Jurkat, Clone E6-1 (cell line): ENCODE measurements around the gene RCAN2.

Experiments
- DNase-seq: peaks from one replicate; pipeline ENCODE4 v3.0.0-alpha.2; 2011; ENCODE audit warnings: low read depth, low spot score
- H3K4me3 ChIP-seq: 2 replicates; pipeline ENCODE4 v1.5.1; 2011; ENCODE audit warnings: mild to moderate bottlenecking, low read length, control low read depth, moderate library complexity

The RCAN2 gene

GRCh38 chr6:46244670-46245069, 246.6 kb downstream of the RCAN2 start:
- DNase-seq, result no peak
- no peak overlapping the region for H3K4me3 ChIP-seq

DNA sequence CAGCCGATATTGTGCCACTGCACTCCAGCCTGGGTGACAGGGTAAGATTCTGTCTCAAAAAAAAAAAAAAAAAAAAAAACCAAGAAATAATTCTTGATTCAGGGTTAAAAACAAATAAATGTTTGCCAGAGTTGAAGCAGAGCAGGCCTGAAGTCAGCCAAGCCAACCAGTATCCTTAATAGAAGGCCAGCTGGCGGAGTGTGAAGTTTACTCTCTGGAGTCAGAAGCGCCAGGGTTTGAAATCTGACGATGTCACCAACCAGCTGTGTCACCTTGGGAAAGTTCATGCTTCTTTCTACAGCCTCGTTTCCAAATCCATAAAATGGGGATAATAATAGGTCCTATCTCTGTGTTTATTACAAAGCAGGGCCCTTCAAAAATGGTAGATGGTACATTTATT, 247.5 kb downstream of the RCAN2 start:
- no peak overlapping the region for H3K4me3 ChIP-seq
- no peak for DNase-seq

- DNase-seq, result no peak
- H3K4me3 ChIP-seq, result no peak overlapping the region
Measured at GRCh38 chr6:46242921-46243320, 248.3 kb downstream of the RCAN2 start.

DNA sequence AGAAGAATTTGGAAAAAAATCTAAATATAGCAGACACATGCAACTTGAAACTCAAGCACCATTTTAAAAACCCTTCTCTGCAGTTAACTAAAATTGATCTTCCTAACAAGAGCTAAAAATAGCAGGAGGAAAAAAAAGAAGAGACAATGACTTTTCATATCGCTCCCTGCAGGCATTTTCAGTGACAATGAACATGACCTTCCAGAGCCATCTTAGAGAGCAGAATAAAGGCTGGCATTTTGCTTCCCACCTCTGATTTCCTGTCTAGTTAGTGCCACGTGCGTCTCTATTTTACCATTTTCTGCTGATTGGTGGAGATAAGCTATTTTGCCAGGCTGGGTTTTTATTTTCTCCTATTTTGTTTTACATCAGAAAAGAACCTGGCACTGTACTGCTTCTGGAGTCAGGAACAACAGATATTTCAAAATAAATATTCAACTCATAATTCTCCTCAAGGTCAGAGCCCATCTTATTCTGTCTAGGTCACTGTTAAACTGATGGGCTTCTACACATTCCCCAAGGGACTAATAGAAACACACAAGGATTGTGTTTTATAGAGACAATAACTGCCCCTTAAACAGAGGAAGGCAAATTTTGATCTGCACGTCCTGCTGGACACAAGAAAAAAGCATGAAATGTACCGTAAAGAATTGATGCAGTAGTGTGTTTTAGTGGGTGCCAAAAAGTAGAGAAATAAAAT, 250.2 kb downstream of the RCAN2 start:
- no peak for DNase-seq
- no peak overlapping the region for H3K4me3 ChIP-seq

DNA sequence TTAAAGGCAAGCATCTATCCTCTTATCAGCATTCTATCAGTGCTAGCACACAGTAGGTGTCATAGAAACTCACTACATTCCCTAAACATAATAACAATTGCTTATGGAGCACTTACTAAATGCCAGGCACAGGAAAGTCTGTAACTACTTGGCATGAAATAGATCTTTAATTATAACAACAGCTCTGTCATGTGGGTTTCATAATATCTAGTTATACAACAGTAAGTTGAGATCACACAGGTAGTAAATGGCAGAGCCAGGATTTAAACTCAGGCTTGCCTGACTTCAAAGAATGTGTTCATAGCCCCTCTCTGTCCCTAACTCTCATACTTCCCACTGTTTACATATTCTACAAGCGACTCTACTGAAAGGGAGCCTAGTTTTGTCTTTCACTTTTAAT, 254.5 kb downstream of the RCAN2 start:
- H3K4me3 ChIP-seq, result no peak overlapping the region
- no peak for DNase-seq

DNA sequence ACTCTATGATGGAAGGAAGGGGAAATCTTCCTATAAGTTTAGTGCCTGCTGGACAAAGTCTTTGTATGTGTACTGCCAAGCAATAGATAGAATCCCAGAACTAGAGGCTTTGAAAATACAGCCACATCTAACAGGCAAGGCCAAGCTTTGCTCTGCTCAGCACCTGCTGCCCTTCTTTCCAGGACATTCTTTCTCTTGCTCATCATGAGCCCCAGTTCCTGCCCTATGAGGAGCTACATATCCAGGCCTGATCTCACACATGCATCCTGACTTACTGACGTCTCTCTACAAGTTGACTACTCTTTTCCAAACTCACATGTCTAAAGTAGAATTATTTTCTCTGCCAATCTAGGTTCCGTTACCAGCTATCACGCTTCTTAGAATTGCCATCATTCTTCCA, 256.0 kb downstream of the RCAN2 start:
- DNase-seq, result no peak
- H3K4me3 ChIP-seq, result no peak overlapping the region

GRCh38 chr6:46234700-46235099, 256.5 kb downstream of the RCAN2 start:
- H3K4me3 ChIP-seq, result no peak overlapping the region
- DNase-seq, result no peak

GRCh38 chr6:46234156-46234556, 257.1 kb downstream of the RCAN2 start:
- no peak for DNase-seq

GRCh38 chr6:46233129-46233528, 258.1 kb downstream of the RCAN2 start:
- H3K4me3 ChIP-seq, result no peak overlapping the region
- no peak for DNase-seq

More at GRCh38 chr6:46234156-46234556, 257.1 kb downstream of the RCAN2 start:
- H3K4me3 ChIP-seq, result no peak overlapping the region

GRCh38 chr6:46222286-46222685, 269.0 kb downstream of the RCAN2 start:
- no peak overlapping the region for H3K4me3 ChIP-seq
- DNase-seq, result no peak

DNA sequence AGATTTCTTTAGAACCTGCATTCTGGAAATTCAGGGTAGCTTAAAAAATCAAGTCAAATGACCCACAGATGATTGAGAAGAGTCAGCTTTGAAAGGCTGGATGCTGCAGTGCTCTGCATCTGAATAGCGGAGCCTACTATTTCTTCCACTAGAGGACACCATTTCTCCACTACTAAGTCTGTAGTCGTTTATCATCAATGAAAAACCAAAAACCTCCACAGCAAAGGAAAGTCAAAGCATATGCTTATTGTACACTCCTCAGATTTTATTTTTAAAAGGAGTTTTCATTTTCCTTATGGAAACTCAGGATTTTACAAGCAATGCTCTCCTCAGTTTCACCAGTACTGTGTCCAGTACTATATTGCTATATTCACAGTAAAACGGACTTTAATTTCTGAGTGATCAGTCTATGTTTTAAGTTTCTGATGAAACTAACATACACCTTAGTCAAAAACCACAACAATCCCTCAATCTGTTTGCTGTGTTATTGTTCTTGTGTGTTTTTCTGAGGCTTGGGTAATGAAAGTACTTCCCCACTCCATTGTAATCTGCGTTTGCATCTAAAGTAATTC, 269.9 kb downstream of the RCAN2 start:
- H3K4me3 ChIP-seq, result no peak overlapping the region
- DNase-seq, result peak; percentile 22

GRCh38 chr6:46220352-46221221, 270.7 kb downstream of the RCAN2 start:
- no peak for DNase-seq
- H3K4me3 ChIP-seq, result no peak overlapping the region

GRCh38 chr6:46219661-46220060, 271.6 kb downstream of the RCAN2 start:
- no peak overlapping the region for H3K4me3 ChIP-seq
- no peak for DNase-seq

- DNase-seq, result no peak
- H3K4me3 ChIP-seq, result no peak overlapping the region
Measured at GRCh38 chr6:46218457-46218856, 272.8 kb downstream of the RCAN2 start.

DNA sequence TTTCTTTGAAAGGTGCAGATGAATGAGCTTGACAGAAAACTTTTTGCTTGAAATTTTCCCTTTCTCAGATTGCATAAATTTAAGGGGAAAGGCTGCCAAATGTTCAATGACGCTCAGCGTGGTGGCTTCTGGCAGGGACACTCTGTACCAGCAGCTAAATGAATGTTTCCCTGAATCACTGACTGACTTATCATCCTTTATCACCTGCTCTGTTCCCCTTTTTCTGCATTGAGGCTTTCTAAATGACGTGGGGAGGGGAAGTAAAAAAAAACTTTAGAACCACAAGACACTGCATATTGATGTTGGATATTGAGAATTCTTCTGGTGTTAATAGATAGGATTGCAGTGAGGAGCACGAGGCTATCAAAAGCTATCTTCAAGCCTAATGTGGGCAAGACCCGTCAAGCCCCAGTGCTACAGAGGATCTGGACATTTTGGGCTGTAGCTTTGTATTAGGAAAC, 273.5 kb downstream of the RCAN2 start:
- DNase-seq, result no peak
- H3K4me3 ChIP-seq, result no peak overlapping the region

DNA sequence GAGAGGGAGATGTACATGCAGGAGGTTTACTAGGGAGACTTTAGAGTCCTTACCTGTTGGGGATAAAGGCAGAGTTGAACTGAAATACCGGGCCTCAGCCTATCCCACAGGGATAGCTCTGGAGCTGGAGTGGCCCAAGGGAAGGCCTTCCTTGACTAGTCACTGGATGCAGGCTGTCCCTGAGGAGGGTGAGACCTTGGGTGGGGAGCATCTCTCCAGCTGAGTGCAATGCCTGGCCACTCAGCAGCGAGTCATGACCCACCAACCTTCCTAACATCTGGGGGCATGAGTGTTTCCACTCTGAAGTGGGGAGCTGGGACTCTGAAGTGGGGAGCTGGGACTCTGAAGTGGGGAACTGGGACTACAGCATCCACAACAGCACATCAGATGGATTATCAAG, 274.4 kb downstream of the RCAN2 start:
- H3K4me3 ChIP-seq, result no peak overlapping the region
- DNase-seq, result no peak

DNA sequence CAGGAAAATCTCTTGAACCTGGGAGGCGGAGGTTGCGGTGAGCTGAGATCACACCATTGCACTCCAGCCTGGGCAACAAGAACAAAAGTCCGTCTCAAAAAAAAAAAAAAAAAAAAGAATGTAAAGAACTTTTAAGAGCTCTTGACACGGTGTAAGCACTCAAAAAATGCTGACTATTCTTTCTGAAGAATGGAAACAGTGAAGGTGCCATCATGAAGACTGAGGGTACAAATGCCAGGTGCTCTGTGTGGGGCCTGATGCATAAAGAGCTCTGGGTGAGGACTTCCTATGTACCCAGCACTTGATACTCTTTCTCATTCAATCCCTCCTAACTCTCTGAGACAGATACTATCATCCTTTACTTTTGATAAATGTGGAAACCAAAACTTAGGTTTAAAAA, 275.5 kb downstream of the RCAN2 start:
- no peak for DNase-seq
- H3K4me3 ChIP-seq, result no peak overlapping the region

- no peak for DNase-seq
- H3K4me3 ChIP-seq, result no peak overlapping the region
Measured at GRCh38 chr6:46215213-46215612, 276.0 kb downstream of the RCAN2 start.

DNA sequence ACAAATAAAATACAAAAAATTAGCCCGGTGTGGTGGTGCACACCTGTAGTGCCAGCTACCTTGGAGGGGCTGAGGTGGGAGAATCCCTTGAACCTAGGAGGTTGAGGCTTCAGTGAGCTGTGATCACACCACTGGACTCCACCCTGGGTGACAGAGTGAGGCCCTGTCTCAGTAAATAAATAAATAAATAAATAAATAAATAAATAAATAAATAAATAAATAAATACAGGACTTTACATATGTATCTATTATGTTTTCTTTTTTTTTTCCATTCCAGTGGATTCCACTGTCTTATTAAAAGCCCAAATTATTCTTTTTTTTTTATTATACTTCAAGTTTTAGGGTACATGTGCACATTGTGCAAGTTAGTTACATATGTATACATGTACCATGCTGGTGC, 279.3 kb downstream of the RCAN2 start:
- DNase-seq, result no peak
- H3K4me3 ChIP-seq, result no peak overlapping the region

DNA sequence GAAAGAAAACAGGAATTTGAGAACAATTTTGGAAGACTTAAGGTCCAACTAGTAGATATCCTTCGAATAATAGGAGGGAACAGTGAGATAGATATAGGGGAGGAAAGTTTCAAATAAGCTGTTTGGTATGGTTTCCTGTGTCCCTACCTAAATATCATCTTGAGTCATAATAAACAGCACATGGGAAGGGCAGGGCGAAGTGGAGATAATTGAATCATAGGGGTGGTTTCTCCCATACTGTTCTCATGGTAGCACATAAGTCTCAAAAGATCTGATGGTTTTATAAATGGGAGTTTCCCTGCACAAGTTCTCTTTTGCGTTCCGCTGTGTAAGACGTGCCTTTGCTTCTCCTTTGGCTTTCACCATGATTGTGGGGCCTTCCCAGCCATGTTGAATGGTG, 281.0 kb downstream of the RCAN2 start:
- DNase-seq, result no peak
- no peak overlapping the region for H3K4me3 ChIP-seq
